HepG2 (cell line): ENCODE measurements around the gene CD300LF. TPM values are rescaled to one million over a fixed set of nuclear protein-coding genes. Genes with fewer than 3 reads are reported as not detected.

Source experiments
- BCL6 ChIP-seq: IDR thresholded peaks from 2 replicates; pipeline ENCODE4 v1.6.1; 2016; ENCODE audit warnings: missing genetic modification reagents, missing compliant biosample characterization
- ETS1 ChIP-seq: sonication (generic); formaldehyde crosslinking; IDR thresholded peaks from 2 replicates; pipeline ENCODE4 v1.4.0; 2020; ENCODE audit warnings: missing genetic modification reagents
- FOXC1 ChIP-seq: sonication (generic); formaldehyde crosslinking; IDR thresholded peaks from 2 replicates; pipeline ENCODE4 v1.8.0; 2022; ENCODE audit warnings: mild to moderate bottlenecking, missing genetic modification reagents, borderline replicate concordance
- HES4 ChIP-seq: sonication (generic); formaldehyde crosslinking; IDR thresholded peaks from 2 replicates; pipeline ENCODE4 v1.9.0; 2021; ENCODE audit warnings: mild to moderate bottlenecking, missing genetic modification reagents, borderline replicate concordance
- NCOA5 ChIP-seq: sonication (generic); formaldehyde crosslinking; IDR thresholded peaks from 2 replicates; pipeline ENCODE4 v1.4.0; 2020; ENCODE audit warnings: missing genetic modification reagents
- RARA ChIP-seq: IDR thresholded peaks from 2 replicates; pipeline ENCODE4 v1.6.1; 2016; ENCODE audit warnings: missing genetic modification reagents, missing compliant biosample characterization
- SKI ChIP-seq: fragments of 450-650 bp; IDR thresholded peaks from one replicate; pipeline ENCODE4 v1.6.1; 2018; ENCODE audit warnings: mild to moderate bottlenecking; ENCODE audit not compliant: partially characterized antibody
- STAT5B ChIP-seq: sonication (generic); formaldehyde crosslinking; IDR thresholded peaks from 2 replicates; pipeline ENCODE4 v1.4.0; 2020; ENCODE audit warnings: missing genetic modification reagents
- TERF1 ChIP-seq: sonication (generic); formaldehyde crosslinking; IDR thresholded peaks from 2 replicates; pipeline ENCODE4 v1.8.0; 2022; ENCODE audit warnings: mild to moderate bottlenecking, missing genetic modification reagents, moderate library complexity
- TGIF2 ChIP-seq: IDR thresholded peaks from 2 replicates; pipeline ENCODE4 v1.6.1; 2016; ENCODE audit warnings: control low read depth, missing compliant biosample characterization
- TOE1 ChIP-seq: sonication (generic); formaldehyde crosslinking; IDR thresholded peaks from 2 replicates; pipeline ENCODE4 v1.4.0; 2020; ENCODE audit warnings: mild to moderate bottlenecking, missing genetic modification reagents
- XRCC5 ChIP-seq: fragments of 200-400 bp; formaldehyde crosslinking; optimal IDR thresholded peaks from 2 replicates; pipeline ENCODE3; 2017; ENCODE audit warnings: mild to moderate bottlenecking, low read length
- YY1 ChIP-seq: IDR thresholded peaks from 2 replicates; pipeline ENCODE4 v1.6.1; 2011; ENCODE audit warnings: low read length, low read depth, moderate library complexity, mild to moderate bottlenecking; ENCODE audit not compliant: insufficient read depth, insufficient replicate concordance
- ZNF317 ChIP-seq: sonication (generic); formaldehyde crosslinking; IDR thresholded peaks from 2 replicates; pipeline ENCODE4 v1.5.0; 2020; ENCODE audit warnings: mild to moderate bottlenecking, missing genetic modification reagents
- ZNF567 ChIP-seq: sonication (generic); formaldehyde crosslinking; IDR thresholded peaks from 2 replicates; pipeline ENCODE4 v1.8.1; 2023; ENCODE audit warnings: mild to moderate bottlenecking, missing genetic modification reagents, borderline replicate concordance
- ZNF570 ChIP-seq: sonication (generic); formaldehyde crosslinking; IDR thresholded peaks from 2 replicates; pipeline ENCODE4 v1.4.0; 2020; ENCODE audit warnings: mild to moderate bottlenecking, missing genetic modification reagents, borderline replicate concordance
- ZNF605 ChIP-seq: sonication (generic); formaldehyde crosslinking; IDR thresholded peaks from 2 replicates; pipeline ENCODE4 v1.8.0; 2022; ENCODE audit warnings: mild to moderate bottlenecking, missing genetic modification reagents
- ZNF788 ChIP-seq: sonication (generic); formaldehyde crosslinking; IDR thresholded peaks from 2 replicates; pipeline ENCODE4 v1.5.0; 2020; ENCODE audit warnings: mild to moderate bottlenecking, missing genetic modification reagents, borderline replicate concordance
- ZNF883 ChIP-seq: sonication (generic); formaldehyde crosslinking; IDR thresholded peaks from 2 replicates; pipeline ENCODE4 v1.5.1; 2020; ENCODE audit warnings: mild to moderate bottlenecking, missing genetic modification reagents; ENCODE audit errors: not compliant biosample characterization
- polyA plus RNA-seq, 8 experiments: library from polyadenylated mRNA; depleted of rRNA in 3 of 8; stranded (reverse) in 7 of 8; unstranded in 1 of 8; fragments of >200 nt; fragmentation: Illumina TruSeq in 4 of 8; extraction: Trizol in 4 of 8; gene quantifications; 2 replicates each; pipeline versions ENCODE4 v1.2.1 to v1.2.3, GENCODE V29; 2011 to 2016; ENCODE audit warnings: low read depth in 4 of 8, missing spikeins in 1 of 8, mixed read lengths in 1 of 8; ENCODE audit not compliant: insufficient read depth in 1 of 8
- total RNA-seq, 5 experiments: library from RNA; depleted of rRNA; stranded (reverse); fragments of >200 nt; fragmentation: Illumina TruSeq; extraction: Trizol; gene quantifications; 2 replicates each; pipeline ENCODE4 v1.2.3, GENCODE V29; 2016; ENCODE audit warnings: low read depth in 1 of 5
- TF ChIP-seq, protein P1 (sequence below): sonication (generic); formaldehyde crosslinking; conservative IDR thresholded peaks from 2 replicates; pipeline ENCODE4 v1.8.0; 2022; ENCODE audit warnings: low read depth, missing genetic modification reagents
- TF ChIP-seq, protein P2 (sequence below): sonication (generic); formaldehyde crosslinking; IDR thresholded peaks from 2 replicates; pipeline ENCODE4 v1.9.0; 2022; ENCODE audit warnings: low read depth, missing genetic modification reagents

CD300LF gene
- total and polyA plus RNA-seq, 2 of the 13 experiments (the other 11 are each of a cell fraction or from before 2014, with no cell fraction given), result not detected

GRCh38 chr17:74746922-74747321 is 34.2 kb upstream of the CD300LF start (continued):
- no peak for TF ChIP-seq YY1
- no peak for TF ChIP-seq STAT5B (CRISPR knock-in tag)
- no peak for TF ChIP-seq SKI
- no peak for TF ChIP-seq ZNF570 (CRISPR knock-in tag)
- TF ChIP-seq FOXC1, result no peak
- no peak for TF ChIP-seq BCL6 (CRISPR knock-in tag)
- TF ChIP-seq ZNF567 (CRISPR knock-in tag), result no peak
- TF ChIP-seq NCOA5 (CRISPR knock-in tag), result no peak
- no peak for TF ChIP-seq ZNF788
- peak; percentile 52; the same call in 1 of the 2 replicates for TF ChIP-seq RARA
- TF ChIP-seq, protein P1, sequence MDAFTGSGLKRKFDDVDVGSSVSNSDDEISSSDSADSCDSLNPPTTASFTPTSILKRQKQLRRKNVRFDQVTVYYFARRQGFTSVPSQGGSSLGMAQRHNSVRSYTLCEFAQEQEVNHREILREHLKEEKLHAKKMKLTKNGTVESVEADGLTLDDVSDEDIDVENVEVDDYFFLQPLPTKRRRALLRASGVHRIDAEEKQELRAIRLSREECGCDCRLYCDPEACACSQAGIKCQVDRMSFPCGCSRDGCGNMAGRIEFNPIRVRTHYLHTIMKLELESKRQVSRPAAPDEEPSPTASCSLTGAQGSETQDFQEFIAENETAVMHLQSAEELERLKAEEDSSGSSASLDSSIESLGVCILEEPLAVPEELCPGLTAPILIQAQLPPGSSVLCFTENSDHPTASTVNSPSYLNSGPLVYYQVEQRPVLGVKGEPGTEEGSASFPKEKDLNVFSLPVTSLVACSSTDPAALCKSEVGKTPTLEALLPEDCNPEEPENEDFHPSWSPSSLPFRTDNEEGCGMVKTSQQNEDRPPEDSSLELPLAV (CRISPR knock-in tag), result no peak
- TF ChIP-seq ZNF317 (CRISPR knock-in tag), result no peak
- TF ChIP-seq TERF1 (CRISPR knock-in tag), result no peak
- TF ChIP-seq ZNF605 (CRISPR knock-in tag), result 0 out of 2 replicates have a peak, but pooled peaks have one; percentile 21
- TF ChIP-seq ZNF883 (CRISPR knock-in tag), result no peak
- no peak for TF ChIP-seq TGIF2 (CRISPR knock-in tag)
- no peak for TF ChIP-seq TOE1
- no peak for TF ChIP-seq HES4 (CRISPR knock-in tag)
- peak; percentile 16 for TF ChIP-seq XRCC5
- no peak for TF ChIP-seq ETS1 (CRISPR knock-in tag)
- TF ChIP-seq, protein P2, sequence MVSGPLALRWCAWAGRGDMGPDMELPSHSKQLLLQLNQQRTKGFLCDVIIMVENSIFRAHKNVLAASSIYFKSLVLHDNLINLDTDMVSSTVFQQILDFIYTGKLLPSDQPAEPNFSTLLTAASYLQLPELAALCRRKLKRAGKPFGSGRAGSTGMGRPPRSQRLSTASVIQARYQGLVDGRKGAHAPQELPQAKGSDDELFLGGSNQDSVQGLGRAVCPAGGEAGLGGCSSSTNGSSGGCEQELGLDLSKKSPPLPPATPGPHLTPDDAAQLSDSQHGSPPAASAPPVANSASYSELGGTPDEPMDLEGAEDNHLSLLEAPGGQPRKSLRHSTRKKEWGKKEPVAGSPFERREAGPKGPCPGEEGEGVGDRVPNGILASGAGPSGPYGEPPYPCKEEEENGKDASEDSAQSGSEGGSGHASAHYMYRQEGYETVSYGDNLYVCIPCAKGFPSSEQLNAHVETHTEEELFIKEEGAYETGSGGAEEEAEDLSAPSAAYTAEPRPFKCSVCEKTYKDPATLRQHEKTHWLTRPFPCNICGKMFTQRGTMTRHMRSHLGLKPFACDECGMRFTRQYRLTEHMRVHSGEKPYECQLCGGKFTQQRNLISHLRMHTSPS (CRISPR knock-in tag), result no peak
